ENCODE measurements around the gene IL17C. TPM values are rescaled to one million over a fixed set of nuclear protein-coding genes. Genes with fewer than 3 reads are reported as not detected.

Gene IL17C
- total RNA-seq, 1 donor from 2014 or later, result 0.23 TPM

DNA sequence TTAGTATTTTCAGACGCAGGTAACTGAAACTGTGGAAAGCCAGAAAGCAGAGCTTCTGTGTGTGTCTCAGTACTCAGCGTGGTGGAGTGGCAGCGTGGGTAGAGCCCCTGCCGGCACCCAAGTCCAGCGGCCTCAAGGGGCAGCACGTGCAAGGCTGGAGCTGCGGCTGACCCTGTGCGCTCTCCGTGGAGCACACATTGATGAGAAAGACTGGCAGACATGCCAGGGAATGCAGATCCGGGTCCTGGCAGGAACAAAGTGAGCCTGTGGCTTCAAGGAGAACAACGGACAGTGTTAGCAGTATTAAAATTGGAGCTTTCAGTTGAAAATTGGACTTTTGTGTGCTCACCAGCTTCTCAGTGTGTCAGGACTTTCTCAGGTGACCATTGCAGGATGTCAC lies 44.9 kb upstream of the IL17C start:
- Mint-ChIP-seq H3K4me3 (no peak overlapping the region), H3K4me1 (peaks cover 26% of the 10 kb centered on the region), H3K9me3 (no peaks in the 10 kb centered on the region), H3K36me3 (ENCODE audit: low read depth) (peaks cover 16% of the 10 kb centered on the region), H3K27me3 (ENCODE audit: low read depth) (no peaks in the 10 kb centered on the region), H3K27ac (ENCODE audit: unreplicated experiment) (peak overlapping the region; percentile 81)
- TF ChIP-seq, protein P1, sequence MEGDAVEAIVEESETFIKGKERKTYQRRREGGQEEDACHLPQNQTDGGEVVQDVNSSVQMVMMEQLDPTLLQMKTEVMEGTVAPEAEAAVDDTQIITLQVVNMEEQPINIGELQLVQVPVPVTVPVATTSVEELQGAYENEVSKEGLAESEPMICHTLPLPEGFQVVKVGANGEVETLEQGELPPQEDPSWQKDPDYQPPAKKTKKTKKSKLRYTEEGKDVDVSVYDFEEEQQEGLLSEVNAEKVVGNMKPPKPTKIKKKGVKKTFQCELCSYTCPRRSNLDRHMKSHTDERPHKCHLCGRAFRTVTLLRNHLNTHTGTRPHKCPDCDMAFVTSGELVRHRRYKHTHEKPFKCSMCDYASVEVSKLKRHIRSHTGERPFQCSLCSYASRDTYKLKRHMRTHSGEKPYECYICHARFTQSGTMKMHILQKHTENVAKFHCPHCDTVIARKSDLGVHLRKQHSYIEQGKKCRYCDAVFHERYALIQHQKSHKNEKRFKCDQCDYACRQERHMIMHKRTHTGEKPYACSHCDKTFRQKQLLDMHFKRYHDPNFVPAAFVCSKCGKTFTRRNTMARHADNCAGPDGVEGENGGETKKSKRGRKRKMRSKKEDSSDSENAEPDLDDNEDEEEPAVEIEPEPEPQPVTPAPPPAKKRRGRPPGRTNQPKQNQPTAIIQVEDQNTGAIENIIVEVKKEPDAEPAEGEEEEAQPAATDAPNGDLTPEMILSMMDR (conservative IDR thresholded peaks at IDR 0.05), result no peak
- no peak for DNase-seq (ENCODE audit: low read depth, low spot score)

DNA sequence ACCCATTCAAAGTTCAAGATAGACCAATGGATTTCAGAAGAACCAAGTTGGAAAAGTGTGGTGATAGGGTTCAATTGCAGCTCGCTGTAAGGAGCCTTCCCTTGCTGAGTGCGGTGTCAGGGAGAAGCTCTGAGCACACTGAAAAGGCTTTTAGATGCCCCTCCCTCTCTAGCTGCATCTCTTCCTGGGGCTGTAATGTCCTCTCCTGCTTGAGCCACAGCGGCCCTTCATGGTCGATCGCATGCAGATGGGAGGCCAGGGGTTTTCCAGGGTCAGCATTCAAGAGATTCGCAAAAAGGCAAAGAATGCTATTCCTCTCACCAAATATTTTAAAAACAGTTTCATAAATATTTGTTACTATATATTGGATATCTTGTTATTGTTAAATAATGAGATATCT lies 44.5 kb upstream of the IL17C start:
- Mint-ChIP-seq H3K27ac (ENCODE audit: unreplicated experiment) (no peak overlapping the region), H3K27me3 (ENCODE audit: low read depth) (no peaks in the 10 kb centered on the region), H3K9me3 (no peaks in the 10 kb centered on the region), H3K4me3 (no peak overlapping the region), H3K4me1 (peaks cover 26% of the 10 kb centered on the region), H3K36me3 (ENCODE audit: low read depth) (peaks cover 16% of the 10 kb centered on the region)
- TF ChIP-seq, protein P1 (conservative IDR thresholded peaks at IDR 0.05), result no peak
- DNase-seq (ENCODE audit: low read depth, low spot score), result no peak

DNA sequence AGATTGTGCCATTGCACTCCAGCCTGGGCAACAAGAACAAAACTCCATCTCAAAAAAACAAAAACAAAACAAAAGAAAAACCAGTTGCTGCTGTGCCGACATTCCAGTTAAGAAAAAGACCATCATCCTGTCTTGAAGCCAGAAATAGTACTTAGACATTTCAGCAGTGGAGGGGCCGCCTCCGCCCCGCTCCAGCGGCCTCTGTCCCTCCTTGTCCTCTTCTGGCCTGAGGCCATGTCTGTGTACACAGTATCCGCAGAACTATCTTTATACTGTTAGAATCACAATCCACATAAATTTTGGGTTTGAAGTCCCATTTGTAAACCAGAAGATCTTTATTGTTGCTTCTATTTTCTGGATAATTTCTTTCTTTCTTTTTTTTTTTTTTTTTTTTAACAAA lies 43.3 kb upstream of the IL17C start:
- TF ChIP-seq, protein P1 (conservative IDR thresholded peaks at IDR 0.05), result no peak
- Mint-ChIP-seq H3K27me3 (ENCODE audit: low read depth) (no peaks in the 10 kb centered on the region), H3K4me3 (no peak overlapping the region), H3K9me3 (no peaks in the 10 kb centered on the region), H3K4me1 (peaks cover 26% of the 10 kb centered on the region), H3K36me3 (ENCODE audit: low read depth) (peaks cover 8% of the 10 kb centered on the region), H3K27ac (ENCODE audit: unreplicated experiment) (no peak overlapping the region)
- no peak for DNase-seq (ENCODE audit: low read depth, low spot score)

DNA sequence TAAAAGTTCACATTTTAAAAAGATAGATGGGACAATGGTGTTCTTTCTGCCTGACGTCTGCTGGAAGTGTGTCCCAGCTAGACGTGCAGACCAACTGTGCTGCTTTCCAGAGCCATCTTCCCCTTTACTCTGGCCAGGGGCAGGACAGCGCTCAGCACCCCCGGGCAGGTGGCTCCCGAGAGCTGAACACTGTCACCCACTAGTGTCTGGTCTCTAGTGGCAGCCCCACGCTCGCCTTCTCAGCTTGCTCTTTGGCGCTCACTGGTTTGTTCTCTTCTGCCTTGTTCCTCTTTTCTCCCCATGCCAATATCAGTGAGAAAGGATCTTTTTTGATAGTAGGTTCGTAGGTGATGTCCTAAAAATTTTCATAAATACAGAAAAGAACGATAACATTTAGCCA lies 42.5 kb upstream of the IL17C start:
- Mint-ChIP-seq H3K4me1 (peaks cover 26% of the 10 kb centered on the region), H3K27ac (ENCODE audit: unreplicated experiment) (no peak overlapping the region), H3K4me3 (no peak overlapping the region), H3K27me3 (ENCODE audit: low read depth) (no peaks in the 10 kb centered on the region), H3K9me3 (no peaks in the 10 kb centered on the region), H3K36me3 (ENCODE audit: low read depth) (peaks cover 11% of the 10 kb centered on the region)
- TF ChIP-seq, protein P1 (conservative IDR thresholded peaks at IDR 0.05), result no peak
- no peak for DNase-seq (ENCODE audit: low read depth, low spot score)

DNA sequence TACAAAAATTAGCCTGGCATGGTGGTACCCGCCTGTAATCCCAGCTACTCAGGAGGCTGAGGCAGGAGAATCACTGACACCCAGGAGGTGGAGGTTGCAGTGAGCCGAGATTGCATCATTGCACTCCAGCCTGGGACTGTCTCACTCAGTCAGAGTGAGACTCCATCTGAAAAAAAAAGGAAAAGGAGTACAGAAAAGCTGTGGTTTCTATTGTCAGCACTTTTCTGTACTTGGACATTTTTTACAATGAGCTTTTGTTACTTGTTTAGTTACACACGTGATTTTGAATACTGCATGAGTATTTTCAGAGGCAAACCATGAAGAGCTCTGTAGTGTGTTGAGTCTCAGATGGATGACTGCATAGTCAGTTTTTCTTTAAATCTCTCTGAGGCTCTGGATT lies 41.9 kb upstream of the IL17C start:
- TF ChIP-seq, protein P1 (conservative IDR thresholded peaks at IDR 0.05), result no peak
- DNase-seq (ENCODE audit: low read depth, low spot score), result no peak
- Mint-ChIP-seq H3K36me3 (ENCODE audit: low read depth) (peaks cover 11% of the 10 kb centered on the region), H3K4me3 (no peak overlapping the region), H3K27me3 (ENCODE audit: low read depth) (no peaks in the 10 kb centered on the region), H3K27ac (ENCODE audit: unreplicated experiment) (no peak overlapping the region), H3K4me1 (peaks cover 26% of the 10 kb centered on the region), H3K9me3 (no peaks in the 10 kb centered on the region)

All from neural crest cell (in vitro differentiated cells).